Trophoblast cell (in vitro differentiated cells and primary cell): ENCODE results near the gene ANO2.

Experiments used
- DNase-seq, 2 donors: peaks; one replicate each; pipeline ENCODE4 v3.0.0-alpha.2; 2016
- H2AFZ ChIP-seq: 2 replicates; pipeline ENCODE4 v1.6.1; 2013; ENCODE audit warnings: low read length, moderate library complexity, mild to moderate bottlenecking; ENCODE audit not compliant: insufficient read depth, poor library complexity
- H2AK5ac ChIP-seq: 2 replicates; pipeline ENCODE4 v1.6.1; 2013; ENCODE audit warnings: mild to moderate bottlenecking, low read length
- H2BK120ac ChIP-seq: 2 replicates; pipeline ENCODE4 v1.6.1; 2013; ENCODE audit warnings: low read length, mild to moderate bottlenecking, moderate library complexity; ENCODE audit not compliant: insufficient read depth, poor library complexity
- H2BK12ac ChIP-seq: 2 replicates; pipeline ENCODE4 v1.6.1; 2013; ENCODE audit warnings: mild to moderate bottlenecking, low read length, moderate library complexity
- H2BK5ac ChIP-seq: 2 replicates; pipeline ENCODE4 v1.6.1; 2013; ENCODE audit warnings: low read length, low read depth, moderate library complexity, mild to moderate bottlenecking; ENCODE audit not compliant: poor library complexity
- H3K14ac ChIP-seq: 2 replicates; pipeline ENCODE4 v1.6.1; 2013; ENCODE audit warnings: mild to moderate bottlenecking, low read length
- H3K18ac ChIP-seq: 2 replicates; pipeline ENCODE4 v1.6.1; 2013; ENCODE audit warnings: mild to moderate bottlenecking, low read length
- H3K23ac ChIP-seq: 2 replicates; pipeline ENCODE4 v1.6.1; 2013; ENCODE audit warnings: low read length
- H3K27ac ChIP-seq: 2 replicates; pipeline ENCODE4 v1.5.1; 2013; ENCODE audit warnings: low read depth, mild to moderate bottlenecking, inconsistent platforms, low read length, moderate library complexity
- H3K27me3 ChIP-seq: 2 replicates; pipeline ENCODE4 v1.6.1; 2013; ENCODE audit warnings: inconsistent platforms, mild to moderate bottlenecking, low read length, moderate library complexity; ENCODE audit not compliant: insufficient read depth
- H3K36me3 ChIP-seq, 2 experiments: 1 replicate in 1 of 2; 2 replicates in 1 of 2; pipeline ENCODE4 v1.6.1; 2013; ENCODE audit warnings: low read length in 2 of 2, mild to moderate bottlenecking in 2 of 2, moderate library complexity in 1 of 2; ENCODE audit not compliant: insufficient read depth in 2 of 2, control insufficient read depth in 1 of 2
- H3K4ac ChIP-seq: 2 replicates; pipeline ENCODE4 v1.6.1; 2013; ENCODE audit warnings: low read depth, mild to moderate bottlenecking, low read length, moderate library complexity
- H3K4me1 ChIP-seq, 2 experiments: 1 replicate in 1 of 2; 2 replicates in 1 of 2; pipeline ENCODE4 v1.6.1; 2013; ENCODE audit warnings: low read length in 2 of 2, mild to moderate bottlenecking in 2 of 2, moderate library complexity in 1 of 2; ENCODE audit not compliant: insufficient read depth in 2 of 2, control insufficient read depth in 1 of 2
- H3K4me2 ChIP-seq: 2 replicates; pipeline ENCODE4 v1.6.1; 2013; ENCODE audit warnings: inconsistent platforms, mild to moderate bottlenecking, low read length, moderate library complexity
- H3K4me3 ChIP-seq: 2 replicates; pipeline ENCODE4 v1.5.1; 2013; ENCODE audit warnings: mild to moderate bottlenecking, low read depth, low read length, inconsistent platforms
- H3K79me1 ChIP-seq: one replicate; pipeline ENCODE4 v1.6.1; 2013; ENCODE audit warnings: low read length
- H3K79me2 ChIP-seq: 2 replicates; pipeline ENCODE4 v1.6.1; 2013; ENCODE audit warnings: low read length, mild to moderate bottlenecking; ENCODE audit not compliant: control insufficient read depth, insufficient read depth, poor library complexity
- H3K9ac ChIP-seq: 2 replicates; pipeline ENCODE4 v1.6.1; 2013; ENCODE audit warnings: mild to moderate bottlenecking, low read length
- H3K9me3 ChIP-seq: 2 replicates; pipeline ENCODE4 v1.6.1; 2013; ENCODE audit warnings: low read depth, mild to moderate bottlenecking, control low read depth, inconsistent platforms, low read length; ENCODE audit not compliant: insufficient read depth
- H4K12ac ChIP-seq: 2 replicates; pipeline ENCODE4 v1.6.1; 2013; ENCODE audit warnings: low read depth, mild to moderate bottlenecking, low read length, moderate library complexity
- H4K8ac ChIP-seq: 2 replicates; pipeline ENCODE4 v1.6.1; 2013; ENCODE audit warnings: low read depth, mild to moderate bottlenecking, low read length, moderate library complexity
- H4K91ac ChIP-seq: one replicate; pipeline ENCODE4 v1.6.1; 2013; ENCODE audit warnings: low read depth, mild to moderate bottlenecking, low read length, moderate library complexity
- WGBS: extraction: QIAGEN DNeasy Blood & Tissue Kit; methylation state at CpG from one replicate; pipeline ENCODE4 v1.1.7; 2013; ENCODE audit warnings: missing lambda C conversion rate; ENCODE audit not compliant: insufficient read length, insufficient coverage; ENCODE audit errors: extremely low coverage; 5-methylcytosine and 5-hydroxymethylcytosine counted together

Gene ANO2

GRCh38 chr12:5912011-5912410, 33.0 kb downstream of the ANO2 start:
- Histone ChIP-seq H2AFZ (no peak overlapping the region), H2BK12ac (no peak overlapping the region), H2AK5ac (no peak overlapping the region), H3K23ac (no peak overlapping the region), H3K4me2 (no peak overlapping the region), H4K8ac (no peak overlapping the region), H3K79me1 (no peaks in the 10 kb centered on the region), H3K4ac (no peak overlapping the region), H4K91ac (no peak overlapping the region), H3K36me3 (no peaks in the 10 kb centered on the region), H2BK5ac (no peak overlapping the region), H2BK120ac (no peak overlapping the region), H3K27ac (no peak overlapping the region), H4K12ac (no peak overlapping the region), H3K9ac (no peak overlapping the region), H3K27me3 (no peaks in the 10 kb centered on the region), H3K79me2 (no peaks in the 10 kb centered on the region), H3K18ac (no peak overlapping the region), H3K4me1 (no peaks in the 10 kb centered on the region), H3K4me3 (no peak overlapping the region), H3K9me3 (no peaks in the 10 kb centered on the region), H3K14ac (no peak overlapping the region)
- no peak for DNase-seq
- no CpG with 5 or more reads among the region's 3 CpGs for WGBS

- H2BK12ac ChIP-seq, result no peak overlapping the region
- no peaks in the 10 kb centered on the region for H3K27me3 ChIP-seq
- no peak overlapping the region for H2BK5ac ChIP-seq
- H3K27ac ChIP-seq, result no peak overlapping the region
- no peak for DNase-seq
- no peaks in the 10 kb centered on the region for H3K4me1 ChIP-seq
- no peak overlapping the region for H2AK5ac ChIP-seq
- no peak overlapping the region for H3K4me2 ChIP-seq
- H3K4ac ChIP-seq, result no peak overlapping the region
- no peak overlapping the region for H2BK120ac ChIP-seq
- no peaks in the 10 kb centered on the region for H3K9me3 ChIP-seq
- H3K14ac ChIP-seq, result no peak overlapping the region
- no peak overlapping the region for H2AFZ ChIP-seq
- H3K4me3 ChIP-seq, result no peak overlapping the region
- no peak overlapping the region for H4K8ac ChIP-seq
- H3K79me1 ChIP-seq, result no peaks in the 10 kb centered on the region
- no peak overlapping the region for H3K23ac ChIP-seq
- no peak overlapping the region for H4K12ac ChIP-seq
- H3K79me2 ChIP-seq, result no peaks in the 10 kb centered on the region
- H3K18ac ChIP-seq, result no peak overlapping the region
- no peak overlapping the region for H3K9ac ChIP-seq
- WGBS, result no CpG with 5 or more reads among the region's 7 CpGs
- no peak overlapping the region for H4K91ac ChIP-seq
- no peaks in the 10 kb centered on the region for H3K36me3 ChIP-seq
Observed at GRCh38 chr12:5910790-5911548, 34.1 kb downstream of the ANO2 start.

- H3K4me2 ChIP-seq, result no peak overlapping the region
- WGBS, result no CpG with 5 or more reads among the region's 5 CpGs
- H4K91ac ChIP-seq, result no peak overlapping the region
- H3K9ac ChIP-seq, result no peak overlapping the region
- no peak overlapping the region for H2AK5ac ChIP-seq
- no peak overlapping the region for H3K14ac ChIP-seq
- H2AFZ ChIP-seq, result no peak overlapping the region
- H3K23ac ChIP-seq, result no peak overlapping the region
- no peak overlapping the region for H2BK5ac ChIP-seq
- H3K4me3 ChIP-seq, result no peak overlapping the region
- no peak overlapping the region for H2BK120ac ChIP-seq
- no peaks in the 10 kb centered on the region for H3K27me3 ChIP-seq
- no peak overlapping the region for H3K4ac ChIP-seq
- H3K9me3 ChIP-seq, result no peaks in the 10 kb centered on the region
- H3K27ac ChIP-seq, result no peak overlapping the region
- H4K8ac ChIP-seq, result no peak overlapping the region
- no peaks in the 10 kb centered on the region for H3K4me1 ChIP-seq
- no peaks in the 10 kb centered on the region for H3K36me3 ChIP-seq
- no peak overlapping the region for H4K12ac ChIP-seq
- no peaks in the 10 kb centered on the region for H3K79me1 ChIP-seq
- H3K18ac ChIP-seq, result no peak overlapping the region
- no peak overlapping the region for H2BK12ac ChIP-seq
- DNase-seq, result no peak
- H3K79me2 ChIP-seq, result no peaks in the 10 kb centered on the region
Observed at GRCh38 chr12:5909560-5909959, 35.5 kb downstream of the ANO2 start.

DNA sequence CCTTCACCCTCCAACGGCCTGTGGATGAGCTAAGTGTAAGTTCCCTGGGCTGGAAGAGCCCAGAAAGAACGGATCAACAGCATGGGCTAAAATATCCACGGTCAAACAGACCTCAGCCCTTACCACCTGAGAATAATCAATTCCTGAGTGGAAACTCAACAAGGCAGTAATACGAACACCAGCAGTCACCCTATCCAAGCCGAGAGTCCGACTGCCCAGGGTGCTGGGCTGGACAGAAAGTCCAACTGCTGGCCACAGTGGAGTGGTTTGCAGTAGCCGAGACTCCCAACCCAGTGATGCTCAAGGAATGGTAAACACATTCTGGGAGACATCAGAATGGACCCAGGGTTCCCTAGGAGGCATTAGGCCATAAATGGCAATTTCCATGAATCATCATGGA, 36.8 kb downstream of the ANO2 start:
- no peaks in the 10 kb centered on the region for H3K9me3 ChIP-seq
- no peak overlapping the region for H3K4ac ChIP-seq
- no peak overlapping the region for H4K12ac ChIP-seq
- no peak overlapping the region for H4K8ac ChIP-seq
- H3K4me3 ChIP-seq, result no peak overlapping the region
- no peak overlapping the region for H2BK5ac ChIP-seq
- H2BK120ac ChIP-seq, result no peak overlapping the region
- WGBS, result no CpG with 5 or more reads among the region's 7 CpGs
- H3K4me2 ChIP-seq, result no peak overlapping the region
- H2BK12ac ChIP-seq, result no peak overlapping the region
- no peaks in the 10 kb centered on the region for H3K79me1 ChIP-seq
- H3K36me3 ChIP-seq, result no peaks in the 10 kb centered on the region
- no peak overlapping the region for H2AFZ ChIP-seq
- DNase-seq, result no peak
- no peak overlapping the region for H3K27ac ChIP-seq
- no peak overlapping the region for H3K23ac ChIP-seq
- H3K9ac ChIP-seq, result no peak overlapping the region
- H3K79me2 ChIP-seq, result no peaks in the 10 kb centered on the region
- no peak overlapping the region for H3K14ac ChIP-seq
- no peak overlapping the region for H3K18ac ChIP-seq
- H3K4me1 ChIP-seq, result no peaks in the 10 kb centered on the region
- H3K27me3 ChIP-seq, result no peaks in the 10 kb centered on the region
- H2AK5ac ChIP-seq, result no peak overlapping the region
- no peak overlapping the region for H4K91ac ChIP-seq
